GM18526 (cell line): Measurements from ENCODE around the gene GTPBP3.

Experiments used
- POLR2A ChIP-seq: IDR thresholded peaks from 3 replicates; pipeline ENCODE4 v1.6.1; 2011; ENCODE audit not compliant: insufficient read length; ENCODE audit errors: extremely low read depth

The GTPBP3 gene

DNA sequence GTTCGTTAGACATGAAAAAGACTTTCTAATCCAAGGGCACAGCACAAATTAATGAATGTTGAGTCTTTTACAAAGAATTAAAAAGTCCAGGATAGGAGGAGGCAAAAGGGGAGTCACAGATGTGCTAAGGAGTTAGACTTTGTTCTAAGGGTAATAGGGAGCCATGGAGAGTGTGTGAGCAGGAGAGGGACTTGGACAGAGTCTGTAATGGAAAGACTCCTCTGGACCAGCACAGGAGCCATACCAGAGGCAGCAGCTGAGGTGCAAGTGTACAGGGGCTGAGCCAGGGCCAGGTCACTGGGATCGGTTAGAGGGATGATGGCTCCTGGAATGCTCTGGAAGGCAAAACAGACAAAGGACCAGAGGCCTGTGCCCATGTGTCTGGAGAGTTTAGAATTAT, 10.5 kb downstream of the GTPBP3 start:
- TF ChIP-seq POLR2A = no peak

DNA sequence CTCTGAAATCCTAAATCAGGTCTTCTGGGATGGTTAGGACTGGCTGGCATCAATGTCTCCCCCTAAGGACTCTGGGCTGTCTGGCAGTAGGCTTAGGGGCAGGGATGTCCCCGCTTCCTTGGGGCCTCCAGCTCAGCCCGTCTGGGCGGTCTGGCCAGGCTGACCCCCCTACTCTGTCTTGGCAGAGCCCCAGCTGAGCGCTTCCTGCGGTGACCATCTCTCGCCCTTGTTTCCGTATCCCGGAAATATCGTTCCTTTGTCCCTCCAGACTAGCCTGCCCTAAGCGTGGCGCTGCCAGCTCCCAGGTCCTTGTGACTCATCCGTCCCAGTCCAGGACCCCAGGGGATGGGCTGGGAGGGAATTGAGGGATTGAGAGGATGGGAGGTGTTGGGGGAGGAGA, 11.3 kb downstream of the GTPBP3 start:
- no peak for TF ChIP-seq POLR2A

DNA sequence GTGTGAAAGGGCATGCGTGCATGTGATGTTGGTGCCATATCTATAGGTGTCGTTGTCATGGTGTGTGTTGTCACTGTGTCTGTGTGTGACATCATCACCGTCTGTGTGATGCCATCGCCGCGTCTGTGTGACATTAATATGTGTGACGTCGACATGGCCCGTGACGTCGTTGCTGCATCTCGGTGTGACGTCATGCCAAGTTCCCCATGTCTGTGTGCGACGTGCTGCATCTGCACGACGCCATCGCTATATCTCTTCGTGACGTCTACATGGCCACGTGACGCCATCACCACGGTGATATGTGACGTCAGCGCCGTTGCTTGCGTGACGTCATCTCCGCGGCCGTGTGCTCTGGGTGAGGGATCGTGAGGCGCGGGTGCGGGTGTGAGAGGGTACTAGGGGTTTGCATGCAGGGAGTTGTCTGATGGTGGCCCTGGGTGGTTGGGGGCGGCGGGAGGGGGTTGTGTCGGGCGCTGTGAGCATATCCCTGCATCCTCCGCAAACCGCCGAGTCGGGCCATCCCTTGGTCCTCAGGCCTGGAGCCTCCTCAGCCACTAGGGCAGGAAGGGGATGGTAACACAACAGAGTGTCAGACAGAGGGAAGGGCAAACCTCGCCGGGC, 14.6 kb downstream of the GTPBP3 start:
- no peak for TF ChIP-seq POLR2A

DNA sequence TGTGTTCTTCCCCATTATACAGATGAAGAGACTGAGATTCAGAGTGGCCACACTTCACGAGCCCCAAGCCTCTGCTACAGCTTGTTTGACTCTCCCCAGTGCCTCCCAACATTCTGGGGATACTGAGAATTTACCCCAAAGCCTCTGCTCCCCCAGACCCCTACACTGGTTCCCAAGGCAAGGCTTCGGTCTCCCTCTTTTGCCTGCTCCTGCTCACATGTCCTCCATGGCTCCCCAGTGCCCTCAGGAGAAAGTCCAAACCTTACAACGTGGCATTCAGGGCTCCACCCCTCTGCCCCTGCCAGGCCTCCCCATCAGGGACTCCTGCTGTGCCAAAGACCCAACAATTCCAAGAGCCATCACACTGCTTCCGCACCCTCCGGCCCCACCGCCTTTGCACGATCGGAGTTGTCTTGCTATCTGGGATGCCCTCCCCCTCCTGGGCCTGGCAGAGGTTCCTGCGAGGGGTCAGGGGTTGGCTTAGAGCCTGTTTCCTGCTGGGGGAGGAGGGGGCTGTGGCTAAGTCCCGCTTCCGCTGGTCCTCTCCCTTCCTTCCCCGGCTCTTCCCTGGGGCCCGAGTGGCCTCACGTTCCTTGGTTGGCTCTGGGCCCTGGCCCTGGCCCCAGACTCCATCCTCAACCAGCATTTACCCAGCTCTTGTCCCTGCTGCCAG, 15.4 kb downstream of the GTPBP3 start:
- no peak for TF ChIP-seq POLR2A

DNA sequence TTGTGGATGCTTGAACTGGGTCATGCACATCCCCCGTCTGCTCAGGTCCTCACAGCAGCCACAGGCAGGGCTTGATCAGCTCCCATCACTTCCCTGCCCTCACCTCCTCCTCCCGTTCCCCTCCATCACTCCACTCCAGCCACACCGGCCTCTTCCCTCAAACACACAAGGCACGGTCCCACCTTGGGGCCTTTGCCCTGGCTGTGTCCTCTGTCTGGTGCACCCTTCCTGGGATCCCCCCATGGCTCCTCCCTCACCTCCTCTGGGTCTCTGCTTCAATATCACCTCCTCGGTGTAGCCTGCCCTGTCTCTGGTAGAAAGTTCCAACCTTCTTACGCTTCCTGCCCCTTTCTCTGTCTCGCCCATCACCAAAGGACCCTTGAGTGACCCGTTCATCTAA, 16.0 kb downstream of the GTPBP3 start:
- no peak for TF ChIP-seq POLR2A

DNA sequence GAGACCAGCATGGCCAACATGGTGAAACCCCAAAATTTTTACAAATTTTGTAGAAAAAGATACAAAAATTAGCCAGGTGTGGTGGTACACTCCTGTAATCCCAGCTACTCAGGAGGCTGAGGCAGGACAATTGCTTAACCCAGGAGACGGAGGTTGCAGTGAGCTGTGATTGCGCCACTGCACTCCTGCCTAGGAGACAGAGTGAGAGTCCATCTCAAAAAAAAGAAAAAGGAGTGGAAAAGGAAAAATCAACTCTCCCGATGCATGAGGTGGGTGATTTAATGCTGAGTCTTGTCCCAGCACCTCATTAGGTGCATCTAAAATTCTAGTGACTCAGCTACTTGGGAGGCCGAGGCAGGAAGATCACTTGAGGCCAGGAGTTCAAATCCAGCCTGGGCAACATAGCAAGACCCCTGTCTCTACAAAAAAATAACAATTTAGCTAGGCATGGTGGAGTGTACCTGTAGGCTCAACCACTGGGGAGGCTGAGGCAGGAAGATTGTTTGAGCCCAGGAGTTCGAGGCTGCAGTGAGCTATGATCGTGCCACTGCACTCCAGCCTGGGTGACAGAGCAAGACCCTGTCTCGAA, 19.8 kb downstream of the GTPBP3 start:
- TF ChIP-seq POLR2A = no peak

DNA sequence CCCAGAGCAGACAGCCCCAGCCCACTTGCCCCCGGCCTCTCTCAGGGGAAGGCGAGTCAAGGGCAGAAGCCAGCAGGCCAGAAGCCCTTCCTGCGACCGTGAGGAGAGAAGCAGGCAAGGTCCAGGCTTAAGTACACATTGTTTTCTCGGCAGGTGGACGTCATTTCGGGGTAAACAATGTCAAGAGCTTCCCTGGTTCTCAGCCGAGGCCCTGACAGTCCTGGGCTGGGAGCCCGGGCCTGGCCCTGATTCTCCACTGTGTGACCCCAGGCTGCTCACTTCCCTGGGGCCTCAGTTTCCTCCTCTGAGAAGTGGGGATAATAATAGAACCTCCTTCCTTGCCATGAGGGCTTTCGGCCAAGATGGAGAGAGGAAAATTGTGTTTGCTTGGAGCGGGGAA, 20.4 kb downstream of the GTPBP3 start:
- no peak for TF ChIP-seq POLR2A

DNA sequence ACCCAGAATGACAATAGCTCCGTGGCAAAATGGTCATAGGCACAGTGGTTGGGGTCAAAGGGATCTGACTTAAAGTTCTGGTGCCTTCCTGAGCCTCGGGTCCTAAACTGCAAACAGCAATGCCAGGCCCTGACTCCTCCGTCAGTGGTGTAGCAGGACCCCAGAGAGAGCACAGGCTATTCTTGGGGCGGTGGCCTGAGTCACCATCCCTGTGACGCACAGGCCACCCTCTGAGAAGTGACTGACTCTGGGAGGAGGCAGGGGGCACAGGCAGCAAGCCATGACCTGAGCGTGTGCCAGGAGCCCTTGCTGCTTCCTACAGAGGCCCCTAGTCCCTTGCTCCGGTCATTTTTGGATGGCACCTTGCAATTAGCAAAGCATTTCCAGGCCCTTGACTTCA, 21.0 kb downstream of the GTPBP3 start:
- no peak for TF ChIP-seq POLR2A

DNA sequence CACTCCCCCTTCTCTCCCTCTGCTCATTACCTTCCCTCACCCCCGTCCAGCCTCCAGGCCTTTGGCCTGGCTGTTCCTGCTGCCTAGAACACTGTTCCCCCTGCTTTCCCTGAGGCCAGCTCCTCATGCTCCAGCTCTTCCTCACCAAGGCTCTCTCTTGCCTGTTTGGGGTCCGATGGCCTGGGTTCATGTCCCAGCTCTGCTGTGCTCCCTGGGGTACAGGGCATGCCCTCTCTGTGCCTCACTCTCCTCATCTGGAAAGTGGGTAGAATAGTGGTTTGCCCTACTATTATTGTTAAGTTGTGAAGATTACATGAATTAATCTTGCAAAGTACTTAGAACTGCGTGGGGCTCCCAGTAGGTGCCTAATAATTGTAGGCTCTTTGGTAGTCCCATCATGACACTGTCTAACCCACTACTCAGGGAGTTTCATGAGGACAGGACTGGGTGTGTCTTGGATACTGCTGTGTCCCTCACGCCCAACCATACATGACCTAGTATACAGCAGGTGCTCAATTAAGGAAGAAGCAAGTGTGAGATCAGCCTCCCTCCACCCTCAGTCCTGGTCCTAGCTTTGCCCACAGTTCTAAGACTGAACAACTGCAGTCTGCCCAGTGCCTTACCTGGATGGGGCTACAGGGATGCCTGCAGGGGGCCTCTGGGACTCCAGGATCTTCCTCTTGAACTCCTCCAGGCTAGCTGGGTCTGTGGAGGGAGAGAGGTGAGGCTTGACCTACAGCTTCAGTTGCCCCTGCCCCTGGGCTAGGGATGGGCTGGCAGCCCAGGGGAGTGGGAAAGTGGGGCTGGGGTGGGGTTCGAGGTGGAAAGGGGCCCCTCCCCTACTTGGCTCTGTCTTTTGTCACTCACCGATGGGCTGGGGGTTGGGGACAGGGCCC, 22.8 kb downstream of the GTPBP3 start:
- no peak for TF ChIP-seq POLR2A

DNA sequence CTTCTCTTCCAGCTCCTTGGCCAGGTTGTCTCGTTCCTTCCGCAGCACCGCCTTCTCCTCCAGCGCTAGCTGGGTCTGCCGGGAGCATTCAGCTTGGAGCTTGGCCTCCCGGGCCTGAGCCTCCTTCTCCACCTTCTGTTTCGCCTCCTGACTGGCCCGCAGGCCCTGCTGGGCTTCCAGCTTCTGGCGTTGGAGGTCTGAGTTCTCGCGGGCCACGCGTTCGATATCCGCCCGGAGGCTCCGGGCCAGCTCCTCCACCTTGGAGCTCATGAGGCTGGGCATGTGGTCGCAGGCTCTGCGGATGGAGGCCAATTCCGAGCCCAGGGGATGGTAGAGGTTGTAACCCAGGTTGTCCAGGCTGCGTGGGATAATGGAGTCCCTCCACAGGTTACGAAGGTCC, 28.0 kb downstream of the GTPBP3 start:
- no peak for TF ChIP-seq POLR2A

DNA sequence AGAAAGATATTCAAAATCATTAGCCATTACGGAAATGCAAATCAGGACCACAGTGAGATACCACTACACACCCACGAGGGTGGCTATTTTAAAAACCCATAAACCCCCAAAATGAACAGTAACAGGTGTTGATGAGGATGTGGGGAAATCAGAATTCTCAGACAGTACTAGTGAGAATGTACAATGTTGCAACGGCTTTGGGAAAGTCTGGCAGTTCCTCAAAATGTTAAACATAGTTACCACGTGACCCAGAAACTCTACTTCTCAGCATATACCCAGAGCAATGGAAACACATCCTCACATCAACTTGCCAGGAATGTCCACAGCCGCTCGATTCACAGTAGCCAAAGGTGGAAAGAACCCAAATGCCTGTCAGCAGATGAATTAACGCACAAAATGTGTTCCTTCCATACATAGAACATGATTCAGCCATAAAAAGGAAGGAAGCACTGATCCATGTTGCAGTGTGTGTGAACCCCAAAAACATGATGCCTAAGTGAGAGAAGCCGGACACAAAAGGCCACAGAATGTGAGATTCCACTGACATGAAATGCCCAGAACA, 32.8 kb downstream of the GTPBP3 start:
- TF ChIP-seq POLR2A = no peak

DNA sequence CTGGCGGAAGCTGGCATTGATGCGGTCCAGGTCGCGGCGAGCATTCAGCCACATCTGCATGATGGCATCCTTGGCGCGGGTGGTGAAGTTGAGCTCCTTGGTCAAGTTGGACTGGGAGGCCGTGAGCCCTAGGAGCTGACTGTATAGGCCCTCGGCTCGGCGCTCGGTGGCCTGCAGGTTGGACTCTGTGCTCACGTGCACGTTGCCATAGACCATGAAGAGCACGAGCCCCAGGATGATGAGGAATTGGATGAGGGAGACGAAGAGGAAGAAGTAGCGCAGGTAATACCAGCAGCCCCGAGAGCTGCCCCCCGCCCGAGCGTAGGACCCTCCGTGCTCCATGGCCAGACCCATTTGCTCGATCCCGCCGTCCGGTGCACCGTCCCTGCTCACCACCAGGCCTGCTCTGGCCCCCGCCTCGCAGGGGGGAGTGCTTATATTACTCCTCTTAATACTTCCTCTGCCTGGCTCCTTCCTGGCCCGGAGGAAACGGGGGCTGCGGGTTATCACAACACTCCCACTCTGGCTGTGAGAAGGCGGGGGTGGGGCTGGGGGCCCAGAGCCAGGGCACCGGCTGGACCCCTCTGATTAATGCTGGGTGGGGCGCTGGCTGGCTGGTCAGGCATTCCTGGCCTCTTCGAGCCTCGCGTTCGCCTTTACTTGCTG, 39.7 kb downstream of the GTPBP3 start, which contains the start of gene PLVAP:
TSS of gene PLVAP (minus strand) at position 408 of the 666 bp plus-strand sequence. CDS start at position 354, 54 bp downstream.
- no peak for TF ChIP-seq POLR2A

DNA sequence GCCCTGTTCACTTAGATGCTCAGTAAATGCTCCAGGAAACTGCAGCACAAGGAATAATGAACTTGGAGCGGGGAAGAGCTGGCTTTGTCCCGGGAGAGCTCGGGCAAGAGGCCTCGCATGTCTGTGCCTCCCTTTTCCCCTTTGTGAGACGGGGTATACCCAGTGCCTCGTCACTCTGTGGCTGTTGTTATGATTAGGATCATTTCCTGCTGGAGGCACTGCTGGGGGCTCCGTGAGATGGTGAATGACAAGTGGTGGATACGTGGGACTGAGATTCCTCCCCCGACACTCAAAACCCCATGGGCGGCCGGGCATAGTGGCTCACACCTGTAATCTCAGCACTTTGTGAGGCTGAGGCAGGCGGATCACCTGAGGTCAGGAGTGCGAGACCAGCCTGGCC, 40.9 kb downstream of the GTPBP3 start:
- no peak for TF ChIP-seq POLR2A

DNA sequence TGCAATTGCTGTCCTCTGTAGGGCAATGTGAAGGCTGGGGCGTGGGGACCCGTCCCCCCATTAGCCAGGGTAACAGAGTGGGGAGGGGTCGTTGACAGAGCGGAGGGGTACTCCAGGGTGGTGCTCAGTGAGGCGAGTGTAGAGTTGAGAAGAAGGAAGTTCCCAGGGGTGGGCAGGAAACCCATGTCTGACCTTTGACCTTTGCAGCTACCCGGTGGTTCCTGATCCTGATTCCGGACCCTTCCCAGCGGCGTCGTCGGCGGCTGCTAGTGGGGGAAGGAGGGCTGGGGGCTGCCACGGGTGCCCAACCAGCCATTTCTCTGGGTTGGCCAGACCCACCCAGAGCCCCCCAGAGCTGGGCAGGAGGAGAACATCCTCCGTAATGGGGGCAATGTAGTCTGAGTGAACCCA, 41.9 kb downstream of the GTPBP3 start:
- no peak for TF ChIP-seq POLR2A
